H9 (cell line): ENCODE measurements around the gene CCDC186. TPM values are rescaled to one million over a fixed set of nuclear protein-coding genes. Genes with fewer than 3 reads are reported as not detected.

Experiments
- DNase-seq: peaks from one replicate; pipeline ENCODE4 v3.0.0-alpha.2; 2017
- H2AFZ ChIP-seq: one replicate; pipeline ENCODE4 v1.6.1; 2013; ENCODE audit warnings: mild to moderate bottlenecking, low read length, control low read depth, moderate library complexity
- H2AK5ac ChIP-seq: 2 replicates; pipeline ENCODE4 v1.6.1; 2013; ENCODE audit warnings: low read length, control low read depth, mixed read lengths; ENCODE audit not compliant: insufficient read length
- H2BK120ac ChIP-seq: one replicate; pipeline ENCODE4 v1.6.1; 2013; ENCODE audit warnings: low read depth, mild to moderate bottlenecking, low read length, control low read depth, inconsistent platforms; ENCODE audit not compliant: poor library complexity, severe bottlenecking
- H2BK12ac ChIP-seq: 2 replicates; pipeline ENCODE4 v1.6.1; 2013; ENCODE audit warnings: low read length, control low read depth, mixed read lengths, low read depth; ENCODE audit not compliant: insufficient read length
- H2BK15ac ChIP-seq: 2 replicates; pipeline ENCODE4 v1.6.1; 2013; ENCODE audit warnings: low read depth, low read length, control low read depth
- H2BK20ac ChIP-seq: one replicate; pipeline ENCODE4 v1.6.1; 2013; ENCODE audit warnings: low read depth, mild to moderate bottlenecking, low read length, control low read depth, inconsistent platforms; ENCODE audit not compliant: poor library complexity, severe bottlenecking
- H2BK5ac ChIP-seq: 2 replicates; pipeline ENCODE4 v1.6.1; 2013; ENCODE audit warnings: low read length, control low read depth, mixed read lengths; ENCODE audit not compliant: insufficient read length
- H3K14ac ChIP-seq: 2 replicates; pipeline ENCODE4 v1.6.1; 2013; ENCODE audit warnings: low read length, control low read depth; ENCODE audit not compliant: insufficient read depth
- H3K18ac ChIP-seq: 2 replicates; pipeline ENCODE4 v1.6.1; 2013; ENCODE audit warnings: low read depth, mild to moderate bottlenecking, mixed read lengths, low read length, control low read depth; ENCODE audit not compliant: insufficient read length
- H3K23ac ChIP-seq: 2 replicates; pipeline ENCODE4 v1.6.1; 2013; ENCODE audit warnings: low read length, control low read depth, mixed read lengths, low read depth; ENCODE audit not compliant: insufficient read length
- H3K23me2 ChIP-seq: 2 replicates; pipeline ENCODE4 v1.6.1; 2013; ENCODE audit warnings: low read depth, mild to moderate bottlenecking, mixed read lengths, low read length, control low read depth; ENCODE audit not compliant: insufficient read length, poor library complexity, severe bottlenecking
- H3K27ac ChIP-seq: 2 replicates; pipeline ENCODE4 v1.5.1; 2013; ENCODE audit warnings: low read length, control low read depth, mixed read lengths, low read depth; ENCODE audit not compliant: insufficient read length
- H3K27me3 ChIP-seq: 2 replicates; pipeline ENCODE4 v1.6.1; 2013; ENCODE audit warnings: low read length, control low read depth, inconsistent platforms; ENCODE audit not compliant: insufficient read depth
- H3K4ac ChIP-seq: 2 replicates; pipeline ENCODE4 v1.6.1; 2013; ENCODE audit warnings: low read depth, mild to moderate bottlenecking, control low read depth, inconsistent platforms, low read length, moderate library complexity
- H3K4me1 ChIP-seq: 2 replicates; pipeline ENCODE4 v1.6.1; 2013; ENCODE audit warnings: low read length, control low read depth, inconsistent platforms; ENCODE audit not compliant: insufficient read depth
- H3K4me2 ChIP-seq: 2 replicates; pipeline ENCODE4 v1.6.1; 2013; ENCODE audit warnings: low read length, control low read depth, mixed read lengths; ENCODE audit not compliant: insufficient read length, insufficient read depth
- H3K56ac ChIP-seq: 2 replicates; pipeline ENCODE4 v1.6.1; 2013; ENCODE audit warnings: low read depth, mild to moderate bottlenecking, mixed read lengths, low read length, control low read depth; ENCODE audit not compliant: insufficient read length
- H3K79me1 ChIP-seq: 2 replicates; pipeline ENCODE4 v1.6.1; 2013; ENCODE audit warnings: low read depth, mild to moderate bottlenecking, moderate library complexity, low read length, control low read depth, inconsistent platforms; ENCODE audit not compliant: insufficient read depth, poor library complexity, severe bottlenecking
- H3K79me2 ChIP-seq: 2 replicates; pipeline ENCODE4 v1.6.1; 2013; ENCODE audit warnings: low read length, control low read depth, inconsistent platforms; ENCODE audit not compliant: insufficient read depth
- H3K9ac ChIP-seq: 2 replicates; pipeline ENCODE4 v1.6.1; 2013; ENCODE audit warnings: low read length, control low read depth, mixed read lengths; ENCODE audit not compliant: insufficient read length; ENCODE audit errors: extremely low read depth
- H3K9me3 ChIP-seq: one replicate; pipeline ENCODE4 v1.6.1; 2013; ENCODE audit warnings: low read depth, low read length, inconsistent platforms; ENCODE audit not compliant: control insufficient read depth
- H3T11ph ChIP-seq: one replicate; pipeline ENCODE4 v1.6.1; 2013; ENCODE audit warnings: mild to moderate bottlenecking, low read length, control low read depth, inconsistent platforms
- H4K20me1 ChIP-seq: one replicate; pipeline ENCODE4 v1.6.1; 2013; ENCODE audit not compliant: control insufficient read depth, insufficient read length, insufficient read depth
- H4K5ac ChIP-seq: 2 replicates; pipeline ENCODE4 v1.6.1; 2013; ENCODE audit warnings: low read depth, mild to moderate bottlenecking, mixed read lengths, low read length, control low read depth; ENCODE audit not compliant: insufficient read length
- H4K8ac ChIP-seq: replicated peaks from 2 replicates; pipeline ENCODE4 v1.6.1; 2013; ENCODE audit warnings: low read length, control low read depth, mixed read lengths, low read depth; ENCODE audit not compliant: insufficient read length
- H4K91ac ChIP-seq: 2 replicates; pipeline ENCODE4 v1.6.1; 2013; ENCODE audit warnings: low read depth, mild to moderate bottlenecking, moderate library complexity, mixed read lengths, low read length, control low read depth; ENCODE audit not compliant: insufficient read length
- H3K27ac Mint-ChIP-seq, 3 experiments: 2 replicates in 2 of 3; 3 replicates in 1 of 3; pipeline ENCODE4 v1.8.0; 2020 to 2021; ENCODE audit warnings: mixed read lengths in 3 of 3, mild to moderate bottlenecking in 1 of 3, moderate library complexity in 1 of 3
- H3K27me3 Mint-ChIP-seq: 2 replicates; pipeline ENCODE4 v1.8.0; 2021; ENCODE audit warnings: low read depth, mild to moderate bottlenecking, moderate library complexity, mixed read lengths
- H3K36me3 Mint-ChIP-seq, 3 experiments: 2 replicates in 2 of 3; 3 replicates in 1 of 3; pipeline ENCODE4 v1.8.0; 2020 to 2021; ENCODE audit warnings: low read depth in 3 of 3, mixed read lengths in 3 of 3; ENCODE audit not compliant: insufficient read depth in 1 of 3
- H3K4me1 Mint-ChIP-seq, 2 experiments: 2 replicates each; pipeline ENCODE4 v1.8.0; 2020; ENCODE audit warnings: mixed read lengths in 2 of 2
- H3K4me3 Mint-ChIP-seq, 2 experiments: 2 replicates in 1 of 2; 3 replicates in 1 of 2; pipeline ENCODE4 v1.8.0; 2020 to 2021; ENCODE audit warnings: mild to moderate bottlenecking in 2 of 2, mixed read lengths in 2 of 2, moderate library complexity in 1 of 2
- H3K9me3 Mint-ChIP-seq, 2 experiments: 2 replicates in 1 of 2; 3 replicates in 1 of 2; pipeline ENCODE4 v1.8.0; 2020; ENCODE audit warnings: mild to moderate bottlenecking in 2 of 2, mixed read lengths in 2 of 2, moderate library complexity in 1 of 2
- CTCF ChIP-seq: fragments of 200-600 bp; sonication (generic); conservative IDR thresholded peaks from 3 replicates; pipeline ENCODE4 v1.8.0; 2021; ENCODE audit warnings: antibody characterized with exemption, mild to moderate bottlenecking
- WGBS: extraction: QIAGEN DNeasy Blood & Tissue Kit; methylation state at CpG from one replicate; pipeline ENCODE4 v1.1.7; 2013; ENCODE audit warnings: missing lambda C conversion rate, low lambda C conversion rate, mixed read lengths; ENCODE audit not compliant: insufficient read length; ENCODE audit errors: extremely low coverage; 5-methylcytosine and 5-hydroxymethylcytosine counted together
- total RNA-seq: library from RNA; stranded (reverse); gene quantifications from 2 replicates; pipeline ENCODE4 v1.2.1, GENCODE V29; 2021

CCDC186 gene
- total RNA-seq, 1 experiment from 2014 or later: 16.7 TPM

DNA sequence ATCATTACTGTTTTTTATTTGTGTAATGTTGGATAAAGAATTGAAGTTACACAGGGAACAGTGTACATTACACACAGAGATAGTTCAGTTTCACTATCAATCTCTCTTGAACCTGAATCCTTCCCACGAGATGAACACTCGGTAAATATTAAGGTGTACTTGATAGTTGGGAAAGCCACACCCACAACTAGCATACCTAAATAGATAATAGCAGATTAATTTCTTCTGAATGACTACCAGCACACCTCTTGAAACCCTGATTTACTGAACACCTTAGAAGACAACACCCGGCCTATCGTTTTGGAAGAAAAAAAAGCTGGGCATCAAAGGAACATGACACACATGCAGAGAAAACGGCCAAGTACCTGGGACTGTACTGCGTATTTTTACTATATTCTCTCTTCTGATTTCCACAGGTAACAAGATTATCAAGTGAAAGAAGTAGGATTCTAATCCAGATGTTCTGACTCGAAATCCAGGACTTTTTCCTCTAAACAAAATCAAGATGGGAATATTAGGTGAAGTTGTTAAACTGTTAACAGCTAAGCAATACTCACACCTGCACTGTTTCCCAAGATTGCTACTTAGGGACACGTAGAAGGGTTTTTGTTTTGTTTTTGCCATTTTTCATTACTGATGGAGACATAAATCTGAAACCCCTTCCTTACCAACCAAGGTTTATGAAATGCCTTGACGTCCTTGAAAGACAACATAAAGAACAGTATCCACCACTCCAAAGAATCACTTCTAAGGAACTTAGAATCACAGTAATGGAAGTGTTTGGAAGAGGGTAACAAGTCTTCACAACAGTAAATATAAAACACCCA is 1.0 kb downstream of the CCDC186 start:
- H3K4ac ChIP-seq: no peak overlapping the region
- Mint-ChIP-seq H3K27ac (peak overlapping the region; percentile 98 to 99 (median 99); a peak in 4 of 7 replicates), H3K27me3 (peaks cover 5% of the 10 kb centered on the region; the same call in 1 of the 2 replicates), H3K36me3 (peaks cover 25 to 28% (median 26%) of the 10 kb centered on the region in 3 experiments), H3K4me1 (peaks cover 17 to 19% of the 10 kb centered on the region in 2 experiments), H3K9me3 (peaks cover 11 to 14% of the 10 kb centered on the region in 2 experiments), H3K4me3 (peak overlapping the region; percentile 99)
- H2BK20ac ChIP-seq: no peak overlapping the region
- no peaks in the 10 kb centered on the region for H3K23me2 ChIP-seq
- no peak overlapping the region for H3T11ph ChIP-seq
- no peak overlapping the region for H3K23ac ChIP-seq
- no peak for DNase-seq
- peak overlapping the region; percentile 87 for H3K9ac ChIP-seq
- H2BK15ac ChIP-seq: no peak overlapping the region
- peaks cover 15% of the 10 kb centered on the region; the same call in 1 of the 2 replicates for H3K79me2 ChIP-seq
- H4K20me1 ChIP-seq: no peaks in the 10 kb centered on the region
- H3K18ac ChIP-seq: no peak overlapping the region
- H3K9me3 ChIP-seq: no peaks in the 10 kb centered on the region
- no CpG with 5 or more reads among the region's 9 CpGs for WGBS
- H2BK12ac ChIP-seq: no peak overlapping the region
- no peak overlapping the region for H4K91ac ChIP-seq
- H3K4me2 ChIP-seq: peak overlapping the region; percentile 85
- no peak overlapping the region for H2BK5ac ChIP-seq
- no peak overlapping the region for H2AFZ ChIP-seq
- H3K14ac ChIP-seq: no peak overlapping the region
- no peak overlapping the region for H3K27ac ChIP-seq
- H4K8ac ChIP-seq: no peak overlapping the region
- no peak for TF ChIP-seq CTCF
- H3K27me3 ChIP-seq: no peaks in the 10 kb centered on the region
- H2BK120ac ChIP-seq: no peak overlapping the region
- H3K56ac ChIP-seq: no peak overlapping the region
- no peak overlapping the region for H2AK5ac ChIP-seq
- H3K4me1 ChIP-seq: no peaks in the 10 kb centered on the region; the same call in 1 of the 2 replicates
- no peak overlapping the region for H4K5ac ChIP-seq
- peaks cover 3% of the 10 kb centered on the region for H3K79me1 ChIP-seq
